GM21717 (cell line): ENCODE data around the gene NQO2.
"Not testable (repeated sequence)": the region's sequence is repeated elsewhere in the genome, so short reads cannot be mapped to it uniquely, and the experiment has no call there.

Experiments
- ATAC-seq: cut with Tn5 transposase; IDR thresholded peaks from one replicate; pipeline ENCODE4 v1.9.1; 2021; ENCODE audit warnings: mild to moderate bottlenecking, moderate library complexity; ENCODE audit not compliant: unreplicated experiment

The NQO2 gene

GRCh38 chr6:3011592-3011991 is 11.9 kb downstream of the NQO2 start:
- no peak for ATAC-seq

GRCh38 chr6:3013486-3013885 is 13.8 kb downstream of the NQO2 start:
- ATAC-seq = no peak

- ATAC-seq = no peak
Measured at GRCh38 chr6:3013901-3014674, 14.4 kb downstream of the NQO2 start.

GRCh38 chr6:3014675-3015066 is 15.0 kb downstream of the NQO2 start:
- ATAC-seq = no peak

GRCh38 chr6:3015144-3015543 is 15.4 kb downstream of the NQO2 start:
- ATAC-seq = no peak

- no peak for ATAC-seq
Measured at GRCh38 chr6:3016473-3017280, 17.0 kb downstream of the NQO2 start.

- no peak for ATAC-seq
Measured at GRCh38 chr6:3017304-3017703, 17.6 kb downstream of the NQO2 start.

GRCh38 chr6:3019065-3019464 is 19.4 kb downstream of the NQO2 start:
- ATAC-seq = no peak

- no peak for ATAC-seq
Measured at GRCh38 chr6:3019749-3020320, 20.1 kb downstream of the NQO2 start.

- ATAC-seq = not testable (repeated sequence)
Measured at GRCh38 chr6:3020976-3021598, 21.4 kb downstream of the NQO2 start.

- ATAC-seq = no peak
Measured at GRCh38 chr6:3022765-3023662, 23.3 kb downstream of the NQO2 start.

- peak; percentile 78 for ATAC-seq
Measured at GRCh38 chr6:3023663-3024483, 24.2 kb downstream of the NQO2 start.

GRCh38 chr6:3026791-3027626 is 27.3 kb downstream of the NQO2 start:
- ATAC-seq = peak; percentile 70

GRCh38 chr6:3028156-3028555 is 28.5 kb downstream of the NQO2 start:
- not testable (repeated sequence) for ATAC-seq

- no peak for ATAC-seq
Measured at GRCh38 chr6:3031857-3032640, 32.4 kb downstream of the NQO2 start.

- ATAC-seq = no peak
Measured at GRCh38 chr6:3032986-3033385, 33.3 kb downstream of the NQO2 start.

GRCh38 chr6:3033652-3034051 is 34.0 kb downstream of the NQO2 start:
- no peak for ATAC-seq

- ATAC-seq = no peak
Measured at GRCh38 chr6:3035397-3035796, 35.7 kb downstream of the NQO2 start.
